Activated CD4-positive, CD25-positive, alpha-beta regulatory T cell treated with anti-CD3 and anti-CD28 coated beads, Interleukin-2, amount 50 U/mL, for 16 hours (primary cell): ENCODE measurements around the gene NRG3.
"Not testable (repeated sequence)": the region's sequence is repeated elsewhere in the genome, so short reads cannot be mapped to it uniquely, and the experiment has no call there.

Experiments
- DNase-seq: peaks from one replicate; pipeline ENCODE4 v3.0.0-alpha.2; 2020; ENCODE audit warnings: low read depth, low spot score

The NRG3 gene

DNA sequence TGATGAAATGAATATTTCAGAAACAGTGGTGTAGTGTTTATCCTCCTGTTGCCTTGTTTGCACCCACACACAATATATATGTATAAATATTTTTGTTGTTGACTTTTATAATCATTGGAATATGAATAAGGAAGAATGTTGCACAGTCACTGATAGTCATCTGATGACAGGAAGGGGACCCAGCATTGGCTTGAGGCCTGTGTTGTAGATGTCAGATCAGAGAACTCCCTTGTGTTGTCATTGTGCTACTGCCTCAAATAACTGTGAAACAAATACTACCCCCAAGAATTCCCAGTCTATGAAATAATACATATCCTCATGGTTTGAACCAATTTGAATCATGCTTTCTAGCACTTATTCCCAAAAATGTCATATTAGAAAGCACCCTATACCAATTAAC is 84.0 kb downstream of the NRG3 start:
- DNase-seq = no peak

DNA sequence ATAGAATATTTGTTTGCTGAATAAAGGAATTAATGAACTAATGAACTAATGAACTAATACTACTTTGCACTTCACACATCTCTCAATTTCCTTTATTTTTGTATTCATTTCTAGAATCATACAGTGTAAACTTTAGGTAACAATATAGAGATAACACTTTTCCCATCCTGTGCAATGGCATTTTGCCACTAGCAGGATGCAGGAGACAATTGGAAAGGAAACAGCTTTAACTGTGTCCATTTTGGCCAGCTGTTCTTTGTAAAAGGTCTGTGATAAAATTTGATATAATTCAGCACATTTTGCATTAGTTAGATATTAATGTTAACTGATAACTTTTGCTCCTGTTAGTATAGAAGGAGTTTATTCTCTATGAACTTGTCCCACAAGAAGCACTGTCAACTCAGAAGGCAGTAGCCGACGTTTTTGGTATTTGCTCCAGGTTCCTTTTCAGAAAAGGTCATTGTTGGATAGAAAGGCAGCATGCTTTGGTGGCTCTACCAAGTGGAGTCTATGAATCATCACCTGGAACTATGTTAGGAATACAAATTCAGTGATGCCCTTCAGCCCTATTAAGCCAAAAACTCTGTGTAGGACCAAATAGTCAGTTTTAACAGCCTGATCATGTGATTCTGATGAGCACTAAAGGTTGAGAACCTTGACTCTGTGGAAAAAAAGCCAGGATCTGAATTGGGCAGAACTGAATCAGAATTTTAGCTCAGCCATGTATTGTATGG is 86.6 kb downstream of the NRG3 start:
- no peak for DNase-seq

DNA sequence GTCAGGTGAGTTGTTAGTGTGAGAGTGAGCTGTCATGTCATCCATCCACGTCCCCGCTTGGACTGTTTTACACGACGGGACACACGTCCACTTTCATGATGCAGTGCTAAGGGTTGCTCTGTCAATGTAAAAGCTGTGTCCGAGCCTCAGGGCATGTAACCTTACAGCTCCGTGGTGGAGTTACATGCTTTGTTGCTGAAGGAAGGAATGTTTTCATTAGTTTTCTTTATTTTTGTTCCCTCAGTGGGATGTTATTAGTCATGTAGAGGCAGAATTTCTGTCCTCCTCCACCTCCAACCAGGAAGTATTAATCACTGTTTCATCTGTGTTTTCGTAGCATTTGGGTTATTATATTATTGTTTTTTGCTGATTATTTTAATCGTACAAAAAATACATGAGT is 88.6 kb downstream of the NRG3 start:
- no peak for DNase-seq

DNA sequence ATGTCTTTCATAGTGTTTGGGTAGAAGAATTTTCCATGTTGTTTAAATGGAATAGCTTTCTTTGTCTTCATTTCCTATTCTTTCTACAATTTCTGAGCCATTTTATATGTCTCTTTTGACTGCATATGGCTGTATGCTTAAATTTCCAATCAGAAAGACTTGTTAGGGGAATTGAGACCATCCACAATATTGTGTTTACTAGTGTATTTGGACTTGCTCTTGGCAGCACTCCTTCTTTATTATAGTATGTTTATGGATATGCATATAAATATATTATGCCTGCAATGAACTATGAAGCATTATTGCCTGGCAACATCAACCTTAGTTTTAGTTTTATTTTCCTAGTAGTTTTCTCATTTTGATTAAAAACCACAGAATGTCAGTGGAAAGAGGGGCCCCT is 92.7 kb downstream of the NRG3 start:
- DNase-seq = no peak

DNA sequence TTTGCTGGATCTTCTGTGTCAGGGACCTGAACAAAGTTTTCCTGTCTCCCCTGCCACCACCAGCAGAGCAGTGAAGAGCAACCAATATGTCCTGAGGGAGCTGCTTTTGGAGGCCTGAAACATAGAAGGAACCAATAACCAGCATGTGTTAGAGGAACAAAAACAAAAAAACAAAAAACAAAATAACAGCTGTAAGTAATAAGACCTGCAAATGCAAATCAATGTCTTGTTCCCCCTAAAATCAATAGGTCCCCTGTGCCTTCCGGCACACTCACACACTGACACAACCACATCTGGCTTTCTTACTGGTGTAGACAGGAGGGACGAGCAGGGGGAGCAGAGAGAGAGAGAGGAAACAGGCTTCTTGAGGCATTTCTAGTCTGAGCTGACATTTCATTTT is 94.1 kb downstream of the NRG3 start:
- no peak for DNase-seq

DNA sequence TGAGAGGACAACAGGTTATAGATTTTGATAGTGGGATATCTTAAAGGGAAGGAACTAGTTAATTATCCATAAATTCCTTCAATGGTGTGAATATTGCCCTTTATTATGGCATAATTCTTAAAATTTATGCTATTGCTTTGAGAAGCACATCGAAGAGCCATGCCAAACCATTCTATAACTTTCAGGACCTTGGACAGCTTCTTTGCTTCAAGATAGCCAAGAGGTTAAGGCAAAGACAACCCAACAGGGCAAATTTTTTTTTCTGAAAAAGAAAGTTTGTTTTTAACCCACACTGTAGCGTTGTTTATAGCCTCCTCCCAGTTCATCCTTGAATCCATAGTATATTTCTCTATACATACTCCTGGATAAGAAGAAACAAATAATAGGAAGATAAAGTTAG is 103.2 kb downstream of the NRG3 start:
- no peak for DNase-seq

DNA sequence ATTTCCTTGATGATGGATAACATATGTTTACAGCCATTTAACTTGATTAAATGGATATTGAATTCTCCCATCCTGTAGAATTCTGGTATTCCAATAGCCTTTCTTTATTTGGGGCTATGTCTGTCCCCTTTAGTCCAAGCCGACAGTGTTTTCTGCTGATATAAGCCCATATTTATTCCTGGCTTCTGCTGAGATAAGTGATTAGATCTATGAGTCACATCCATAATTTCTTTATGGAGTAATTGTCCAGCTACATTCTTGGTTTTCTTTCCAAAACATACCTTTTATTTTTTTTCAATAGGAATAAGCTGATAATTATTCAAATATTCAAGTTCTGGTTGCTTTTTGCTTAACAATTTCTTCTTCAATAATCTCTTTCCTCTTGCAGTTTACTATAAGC is 106.7 kb downstream of the NRG3 start:
- no peak for DNase-seq

DNA sequence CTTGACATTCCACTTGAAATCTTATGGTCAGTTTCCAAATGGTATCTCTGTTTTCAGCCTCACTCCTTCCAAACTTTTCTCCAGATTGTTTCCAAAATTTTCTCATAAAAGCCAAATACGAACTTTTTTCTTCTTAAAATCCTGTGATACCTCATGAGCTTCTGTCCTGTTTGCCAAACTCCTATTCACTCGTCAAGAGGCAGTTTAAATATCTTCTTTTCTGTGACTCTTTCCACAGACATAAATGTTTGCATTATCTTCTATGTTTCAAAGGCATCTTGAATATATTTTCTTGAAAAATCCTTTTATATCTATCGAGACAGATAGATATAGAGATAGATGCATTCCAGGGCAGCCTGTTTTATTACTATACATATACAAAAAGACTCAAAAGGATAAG is 109.4 kb downstream of the NRG3 start:
- no peak for DNase-seq

DNA sequence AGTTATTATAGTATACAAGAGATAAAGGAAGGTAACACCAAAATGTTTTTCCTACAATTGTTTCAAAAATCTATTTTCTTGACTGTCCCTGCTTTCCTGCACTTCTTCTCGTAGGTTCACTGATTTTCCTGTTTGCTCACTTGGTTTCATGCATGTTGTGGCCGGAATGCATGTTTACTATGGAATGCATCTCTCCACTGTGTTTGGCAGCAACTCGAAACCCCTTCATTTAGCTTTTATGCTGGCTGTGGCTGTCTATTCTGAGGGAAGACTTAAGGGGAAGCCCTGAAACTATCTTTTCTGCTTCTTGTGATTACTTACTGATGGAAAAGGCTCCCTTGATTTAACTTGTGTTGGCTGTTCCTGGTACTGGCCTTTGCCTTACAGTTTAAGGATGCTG is 120.3 kb downstream of the NRG3 start:
- no peak for DNase-seq

DNA sequence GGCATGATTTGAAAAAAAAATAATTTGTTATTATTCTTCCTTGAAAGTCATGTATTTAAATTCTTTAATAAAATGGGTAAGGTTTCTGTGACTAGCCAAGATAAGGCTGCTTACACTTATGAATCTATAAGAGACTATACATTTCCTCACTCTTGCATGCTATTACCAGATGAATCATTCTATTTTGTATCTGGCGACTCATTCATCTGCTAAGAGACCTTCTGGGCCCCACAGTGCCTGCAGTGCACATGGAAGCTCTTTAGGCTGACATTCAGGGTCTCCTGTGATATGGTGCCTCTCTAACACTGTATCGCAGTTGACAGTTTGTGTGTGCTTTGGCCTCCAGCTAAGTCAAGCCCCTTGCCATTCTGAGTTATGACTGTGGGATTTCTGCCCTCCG is 121.9 kb downstream of the NRG3 start:
- no peak for DNase-seq

DNA sequence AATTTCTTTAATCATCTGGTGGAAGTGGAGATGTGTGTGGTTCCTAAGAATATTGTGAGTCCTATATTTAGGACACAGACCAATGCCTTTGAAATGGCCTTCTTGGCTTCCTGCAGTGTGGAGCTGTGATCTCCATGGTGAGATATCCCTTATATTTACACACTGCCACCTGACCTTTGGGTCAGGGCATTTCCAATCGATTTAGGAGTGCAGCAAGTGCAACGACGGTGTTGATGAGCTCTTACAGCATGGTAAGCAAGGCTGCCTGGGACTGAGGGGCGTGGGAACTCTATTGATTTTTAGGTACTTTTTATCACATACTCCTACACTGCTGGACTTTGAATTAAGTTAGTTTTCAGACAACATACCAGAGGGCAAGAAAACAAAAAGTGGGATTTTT is 146.0 kb downstream of the NRG3 start:
- no peak for DNase-seq

DNA sequence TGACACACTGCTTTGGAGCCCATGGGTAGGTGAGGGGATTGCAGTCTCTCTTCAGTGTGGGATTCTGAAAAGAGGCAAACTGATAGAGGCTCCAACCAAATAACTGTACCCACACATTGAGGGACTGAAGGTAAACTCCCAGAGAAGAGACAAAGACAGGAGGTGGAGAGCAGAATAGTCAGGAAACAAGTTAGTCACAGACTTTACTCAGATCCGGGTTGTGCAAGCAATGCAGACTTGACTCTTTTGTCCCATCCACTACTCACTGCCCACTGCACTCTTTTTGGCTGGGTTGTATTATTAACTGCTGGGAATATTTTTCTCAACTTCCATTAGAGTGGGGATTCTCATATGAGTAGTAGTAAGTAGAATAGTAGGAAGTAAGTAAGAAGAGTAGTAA is 152.7 kb downstream of the NRG3 start:
- no peak for DNase-seq

DNA sequence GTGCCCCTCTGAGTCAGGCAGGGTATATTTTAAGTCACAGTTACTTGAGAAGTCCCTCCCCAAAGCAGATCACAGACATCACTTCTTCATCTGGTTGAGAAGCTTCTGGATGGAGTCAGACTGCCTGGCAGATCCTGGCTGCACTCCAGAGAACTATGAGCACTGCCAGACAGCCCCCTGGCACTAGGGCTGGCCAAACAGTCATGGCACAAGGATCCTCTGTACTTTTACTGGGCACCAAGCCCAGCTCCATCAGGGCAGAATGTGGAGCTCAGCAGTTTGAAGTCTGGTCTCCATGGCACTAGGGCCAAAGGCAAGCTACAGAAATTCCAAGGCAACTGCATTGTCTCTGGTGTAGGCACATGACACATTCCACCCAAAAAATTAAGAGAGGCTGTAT is 162.1 kb downstream of the NRG3 start:
- no peak for DNase-seq

DNA sequence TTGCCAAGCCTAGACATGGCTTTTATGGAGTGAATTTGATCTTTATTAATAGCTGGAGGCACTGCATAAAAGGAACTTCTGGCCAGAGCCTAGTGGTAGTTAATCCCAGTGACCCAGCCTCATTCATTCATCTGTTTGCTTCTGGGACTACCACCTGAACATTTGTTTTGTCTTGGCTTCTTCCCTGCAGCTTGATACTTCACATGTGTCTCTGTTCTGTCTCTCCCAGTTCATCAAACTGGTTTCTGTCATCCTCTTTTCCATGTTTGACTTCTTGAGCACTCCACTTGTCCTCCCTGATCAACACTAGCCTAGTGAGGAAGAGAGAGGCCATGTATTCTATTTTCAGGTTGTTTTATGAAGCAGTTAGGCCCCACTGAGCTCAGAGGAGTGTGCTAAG is 163.6 kb downstream of the NRG3 start:
- no peak for DNase-seq

DNA sequence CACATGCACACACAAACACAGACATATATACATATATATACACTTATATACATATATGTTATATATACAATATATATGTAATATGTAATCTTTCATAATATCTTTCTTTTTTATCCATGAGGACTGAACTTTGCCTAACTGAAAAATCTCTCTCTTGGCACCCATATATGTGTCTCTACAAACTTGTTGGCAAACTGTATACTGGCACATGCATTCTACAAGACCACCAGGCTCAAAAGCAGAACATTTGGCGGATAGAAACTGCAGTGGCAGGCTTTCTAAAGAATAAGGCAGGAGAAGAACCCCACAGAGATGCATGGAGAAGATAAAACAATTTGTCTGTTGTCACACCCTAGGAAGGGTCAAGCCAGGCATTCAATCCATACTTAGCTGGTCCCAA is 165.3 kb downstream of the NRG3 start:
- DNase-seq = no peak

DNA sequence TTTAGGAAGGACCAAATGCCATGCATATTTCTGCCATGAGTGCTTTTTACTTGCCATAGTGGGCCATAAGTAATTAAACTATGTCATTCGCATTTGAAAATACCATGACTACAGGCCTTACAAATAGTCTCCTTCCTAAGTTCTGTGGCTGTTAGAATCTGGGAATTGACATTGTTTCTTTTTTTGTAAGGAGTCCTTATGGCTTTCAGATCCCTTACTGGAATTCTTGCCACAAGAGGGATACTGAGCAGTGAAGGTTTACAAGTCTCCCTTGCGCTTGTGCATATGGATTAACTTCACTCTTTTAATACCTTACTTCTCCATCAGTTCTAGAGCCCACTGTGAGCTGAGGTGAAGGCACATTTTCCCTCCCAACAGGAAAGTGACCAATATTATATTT is 166.0 kb downstream of the NRG3 start:
- no peak for DNase-seq

DNA sequence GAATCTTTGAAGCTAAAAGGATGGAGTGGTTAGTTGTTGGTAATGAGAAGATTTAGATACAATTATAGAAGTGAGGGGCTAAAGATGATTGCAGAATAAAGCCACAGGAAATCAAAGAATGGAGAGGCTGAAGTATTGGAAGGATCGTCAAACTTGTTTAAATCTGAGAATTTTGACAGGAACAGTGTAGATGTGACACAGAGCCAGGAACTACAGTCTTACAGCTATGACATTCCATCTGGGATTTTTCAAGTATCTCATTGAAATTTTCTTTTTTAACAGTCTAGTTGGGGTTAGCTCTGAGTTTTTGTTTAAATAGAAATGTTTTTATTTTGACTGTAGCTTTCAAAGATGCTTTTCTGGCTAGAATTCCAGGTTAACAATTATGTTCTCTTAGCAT is 181.4 kb downstream of the NRG3 start:
- DNase-seq = no peak

DNA sequence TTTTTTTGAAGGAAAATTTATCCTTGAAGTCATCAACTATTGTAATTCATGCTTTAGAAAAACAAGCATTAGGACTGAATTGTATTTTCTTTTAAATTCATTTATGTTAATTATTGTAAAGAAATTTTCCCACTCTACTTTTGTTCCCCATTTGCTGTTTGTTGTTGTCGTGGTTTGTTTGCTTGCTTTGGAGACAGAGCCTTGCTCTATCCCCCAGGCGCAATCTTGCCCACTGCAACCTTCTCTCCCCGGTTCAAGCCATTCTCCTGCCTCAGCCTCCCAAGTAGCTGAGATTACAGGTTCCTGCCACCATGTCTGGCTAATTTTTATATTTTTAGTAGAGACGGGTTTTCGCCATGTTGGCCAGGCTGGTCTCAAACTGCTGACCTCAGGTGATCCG is 192.2 kb downstream of the NRG3 start:
- DNase-seq = not testable (repeated sequence)

DNA sequence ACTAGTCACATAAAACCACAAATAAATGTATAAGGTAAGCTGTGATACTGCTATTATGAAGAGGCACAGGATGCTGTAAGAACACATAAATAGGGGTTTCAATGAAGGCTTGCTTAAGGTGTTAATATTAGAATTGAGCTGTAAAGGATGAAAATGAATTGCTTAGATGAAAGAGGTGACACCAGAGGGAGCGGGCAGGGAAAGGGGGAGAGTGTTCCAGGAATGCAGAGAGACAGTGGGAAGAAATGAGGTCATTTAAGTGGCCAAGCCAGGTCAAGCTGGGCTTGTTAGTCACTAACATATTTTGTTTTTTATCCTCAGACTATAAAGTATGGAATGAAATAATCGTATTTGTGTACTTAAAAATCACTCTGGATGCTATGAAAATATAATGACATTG is 193.5 kb downstream of the NRG3 start:
- DNase-seq = no peak

DNA sequence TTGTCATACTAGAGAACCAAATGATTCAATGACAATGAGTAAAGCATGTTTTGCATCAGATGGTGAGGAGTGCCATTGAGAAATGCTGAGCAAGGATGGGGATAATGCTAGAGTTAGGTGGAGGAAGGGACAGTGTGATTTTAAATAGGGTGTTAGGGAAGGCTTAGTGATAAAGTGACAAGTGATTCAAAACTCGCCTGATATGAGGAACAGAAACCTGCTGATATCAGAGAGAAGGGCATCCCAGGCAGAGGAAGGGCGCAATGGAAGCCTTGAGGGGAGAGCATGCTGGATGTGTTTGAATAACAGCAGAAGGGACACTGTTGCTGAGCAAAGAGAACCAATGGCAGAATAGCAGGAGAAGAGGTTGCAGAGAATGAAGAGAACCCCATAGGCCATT is 196.2 kb downstream of the NRG3 start:
- no peak for DNase-seq

DNA sequence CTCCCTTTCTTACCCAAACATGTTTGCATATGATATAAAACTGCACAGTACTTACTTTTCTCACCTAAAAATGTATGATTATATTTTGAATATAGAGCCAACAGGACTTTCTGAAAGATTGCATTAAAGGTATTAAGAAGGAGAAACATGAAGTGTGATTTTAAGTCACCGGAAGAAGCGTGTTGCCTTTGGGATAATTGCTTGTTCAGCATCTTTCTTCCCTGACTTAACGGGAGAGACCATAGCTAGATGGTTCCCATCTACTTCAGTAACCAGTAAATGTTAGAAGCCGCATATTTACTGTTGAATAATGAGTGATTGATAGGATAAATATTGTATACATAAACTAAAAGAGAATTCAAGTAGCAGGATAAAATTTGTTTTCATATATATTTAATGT is 197.1 kb downstream of the NRG3 start:
- DNase-seq = no peak

DNA sequence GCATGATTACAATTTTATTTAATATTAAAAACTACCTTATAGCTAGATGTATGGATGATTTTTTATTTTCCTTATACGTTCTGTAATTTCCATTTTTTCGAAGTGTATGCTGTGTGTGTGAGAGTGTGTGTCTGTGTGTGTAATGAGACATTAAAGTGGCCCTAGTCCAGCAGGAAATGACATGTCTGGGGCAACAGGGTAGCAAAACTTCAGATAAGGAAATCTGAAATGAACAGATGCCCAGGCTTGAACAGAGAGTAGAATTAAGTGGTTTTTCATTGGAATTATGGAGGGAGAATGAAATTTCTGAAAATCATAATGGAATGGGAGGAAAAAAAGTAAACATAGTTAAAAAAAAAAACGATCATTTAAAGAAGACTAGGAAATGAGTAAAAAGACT is 200.6 kb downstream of the NRG3 start:
- no peak for DNase-seq

DNA sequence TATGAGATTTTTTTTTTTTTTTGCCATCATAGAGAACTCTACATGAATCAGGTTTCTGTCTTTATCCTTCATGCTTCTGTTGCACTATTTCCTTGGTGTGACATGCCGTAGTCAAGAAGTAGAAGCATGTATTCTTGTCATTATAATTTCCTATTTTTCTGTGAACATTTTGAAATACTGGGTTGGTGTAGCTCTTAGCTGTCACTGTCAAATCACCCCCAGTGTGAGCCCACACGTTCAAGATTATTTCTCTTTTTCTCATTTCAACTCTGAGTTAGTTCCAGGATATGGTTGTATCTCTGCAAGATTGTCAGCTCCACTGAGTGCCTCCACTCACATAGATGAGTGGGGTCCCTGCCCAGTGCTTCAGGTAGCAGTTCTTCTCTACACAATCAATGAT is 209.5 kb downstream of the NRG3 start:
- no peak for DNase-seq

DNA sequence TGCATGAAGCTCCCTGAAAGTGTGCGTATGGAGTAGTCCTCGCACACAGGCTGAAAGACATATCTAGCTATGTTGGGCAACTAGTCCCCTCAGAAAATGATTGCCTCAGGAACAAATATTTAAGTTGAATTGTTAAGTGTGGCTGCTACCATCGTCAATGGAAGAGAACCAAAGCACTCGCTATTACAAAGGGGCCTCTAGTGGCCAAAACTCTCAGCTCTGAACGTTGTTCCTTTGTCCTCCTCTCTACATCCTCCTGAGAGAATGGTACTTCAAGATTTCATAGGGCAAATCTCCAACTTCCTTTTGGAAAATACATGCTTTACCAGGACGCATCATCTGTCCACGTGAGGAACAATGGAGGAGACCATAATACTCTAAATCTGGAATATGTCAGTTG is 209.9 kb downstream of the NRG3 start:
- no peak for DNase-seq
